Central memory CD8-positive, alpha-beta T cell (primary cell): Measurements from ENCODE around the gene WARS2.
A peak's percentile ranks its signal among the peaks of the same experiment; 100 is the strongest.
"Not testable (repeated sequence)": the region's sequence is repeated elsewhere in the genome, so short reads cannot be mapped to it uniquely, and the experiment has no call there.

ENCODE experiments used
- ATAC-seq: fragments of 150-1000 bp; cut with Tn5 transposase; replicated peaks from 2 replicates; pipeline ENCODE4 v1.10.0; 2022; ENCODE audit warnings: mild to moderate bottlenecking, moderate FRiP score, moderate number of reproducible peaks; ENCODE audit not compliant: poor library complexity, severe bottlenecking; ENCODE audit errors: extremely low read depth
- DNase-seq, 2 donors: peaks; one replicate each; pipeline ENCODE4 v3.0.0; 2021; ENCODE audit warnings: low spot score in 2 of 2
- H3K27ac Mint-ChIP-seq: one replicate; pipeline ENCODE4 v1.8.0; 2022; ENCODE audit warnings: low read depth, mild to moderate bottlenecking, moderate library complexity, mixed read lengths
- H3K27me3 Mint-ChIP-seq: one replicate; pipeline ENCODE4 v1.8.0; 2022; ENCODE audit warnings: mixed read lengths
- H3K36me3 Mint-ChIP-seq: one replicate; pipeline ENCODE4 v1.8.0; 2022; ENCODE audit warnings: mild to moderate bottlenecking, moderate library complexity, mixed read lengths; ENCODE audit not compliant: insufficient read depth
- H3K4me1 Mint-ChIP-seq: one replicate; pipeline ENCODE4 v1.8.0; 2022; ENCODE audit warnings: mixed read lengths
- H3K4me3 Mint-ChIP-seq: one replicate; pipeline ENCODE4 v1.8.0; 2022; ENCODE audit warnings: mild to moderate bottlenecking, moderate library complexity, mixed read lengths
- H3K9me3 Mint-ChIP-seq: one replicate; pipeline ENCODE4 v1.8.0; 2022; ENCODE audit warnings: mixed read lengths

WARS2 gene

DNA sequence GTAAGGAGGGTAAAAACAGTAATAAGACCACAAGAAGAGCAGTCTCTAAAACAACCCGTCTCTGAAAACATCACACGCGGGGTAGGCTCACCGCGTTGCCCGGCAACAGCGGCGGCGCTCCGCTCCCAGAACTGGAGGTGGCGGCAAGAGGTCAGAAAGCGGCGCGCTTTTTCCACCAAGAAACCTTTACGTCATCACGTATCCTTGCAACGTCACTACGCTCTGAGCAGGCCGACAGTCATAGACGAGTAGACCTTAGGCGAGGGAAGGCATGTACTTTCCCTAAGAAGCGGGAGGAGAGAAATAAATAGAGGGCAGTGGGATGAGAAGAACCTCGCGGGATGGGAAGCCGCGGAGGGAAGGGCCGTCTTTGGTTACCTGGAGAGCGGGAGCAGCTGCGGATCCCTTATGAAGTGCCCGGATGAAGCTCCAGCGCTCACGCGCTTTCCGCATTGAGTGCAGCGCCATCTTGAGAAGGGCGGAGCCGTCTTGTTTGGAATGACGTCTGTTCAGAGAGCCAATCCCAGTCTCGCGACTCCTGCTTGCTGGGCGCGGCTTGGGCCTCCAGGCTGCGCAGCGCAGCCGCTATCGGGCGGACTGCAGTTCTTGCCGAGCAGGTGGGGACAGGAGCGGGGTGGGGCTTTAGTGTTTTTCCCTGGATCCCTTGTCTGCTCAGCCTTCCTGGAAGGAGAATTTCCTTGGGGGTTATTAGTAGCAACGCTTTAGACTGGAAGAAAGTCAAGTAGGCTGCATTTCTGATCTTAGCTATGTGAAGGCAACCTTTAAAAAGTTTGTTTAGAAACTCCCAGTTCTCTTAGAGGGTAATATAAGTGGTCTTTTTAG, at the start of gene WARS2:
Gene WARS2 (minus strand): TSS at position 477 of the 843 bp plus-strand sequence. CDS start 9 bp downstream, at position 468.
- H3K36me3 Mint-ChIP-seq = peaks cover 7% of the 10 kb centered on the region
- H3K27ac Mint-ChIP-seq = no peak within 1 kb of the TSS
- H3K9me3 Mint-ChIP-seq = no peaks in the 10 kb centered on the region
- DNase-seq (peak; percentile 90 to 95), ATAC-seq (peak; percentile 79)
- H3K27me3 Mint-ChIP-seq = no peaks in the 10 kb centered on the region
- no peak within 1 kb of the TSS for H3K4me3 Mint-ChIP-seq
- H3K4me1 Mint-ChIP-seq = peaks cover 5% of the 10 kb centered on the region

DNA sequence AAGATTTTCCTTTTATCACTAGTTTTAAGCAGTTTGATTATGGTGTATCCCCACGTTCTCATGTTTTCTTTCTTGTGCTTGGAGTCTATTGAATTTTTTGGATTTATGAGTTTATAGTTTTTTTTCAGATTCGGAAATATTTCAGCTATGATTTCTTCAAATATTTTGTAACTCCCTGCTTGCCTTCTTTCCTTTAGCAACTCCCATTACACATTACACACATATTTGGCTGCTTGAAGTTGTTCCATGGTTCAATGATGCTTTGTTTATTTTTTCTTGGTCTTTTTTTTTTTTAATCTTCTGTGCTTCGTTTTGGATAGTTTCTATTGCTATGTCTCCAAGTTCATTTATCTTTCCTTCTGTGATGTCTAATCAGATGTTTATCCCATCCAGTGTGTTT, 48.5 kb upstream of the WARS2 start:
- peaks cover 3% of the 10 kb centered on the region for H3K36me3 Mint-ChIP-seq
- H3K27me3 Mint-ChIP-seq = no peaks in the 10 kb centered on the region
- H3K9me3 Mint-ChIP-seq = peaks cover 6% of the 10 kb centered on the region
- ATAC-seq = no peak
- H3K4me3 Mint-ChIP-seq = no peak overlapping the region
- DNase-seq = no peak
- no peaks in the 10 kb centered on the region for H3K4me1 Mint-ChIP-seq
- H3K27ac Mint-ChIP-seq = no peak overlapping the region

DNA sequence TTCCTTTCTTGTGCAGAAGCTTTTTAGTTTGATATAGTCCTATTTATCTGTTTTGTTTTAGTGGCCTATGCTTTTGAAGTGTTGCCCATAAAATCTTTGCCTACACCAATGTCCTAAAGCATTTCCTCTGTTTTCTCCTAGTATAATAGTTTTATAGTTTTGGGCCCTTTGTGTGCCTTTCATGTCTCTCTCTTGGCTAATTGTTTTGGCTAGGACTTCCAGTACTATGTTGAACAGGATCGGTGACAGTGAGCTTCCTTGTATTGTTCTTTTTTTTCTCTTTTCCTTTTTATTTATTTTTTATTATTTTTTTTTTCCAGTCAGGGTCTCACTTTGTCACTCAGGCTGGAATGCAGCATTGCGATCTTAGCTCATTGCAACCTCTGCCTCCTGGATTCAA, 47.0 kb upstream of the WARS2 start:
- Mint-ChIP-seq H3K4me3 (no peak overlapping the region), H3K27me3 (no peaks in the 10 kb centered on the region), H3K36me3 (peaks cover 3% of the 10 kb centered on the region), H3K4me1 (no peaks in the 10 kb centered on the region), H3K27ac (no peak overlapping the region), H3K9me3 (peaks cover 6% of the 10 kb centered on the region)
- ATAC-seq (no peak), DNase-seq (no peak)

DNA sequence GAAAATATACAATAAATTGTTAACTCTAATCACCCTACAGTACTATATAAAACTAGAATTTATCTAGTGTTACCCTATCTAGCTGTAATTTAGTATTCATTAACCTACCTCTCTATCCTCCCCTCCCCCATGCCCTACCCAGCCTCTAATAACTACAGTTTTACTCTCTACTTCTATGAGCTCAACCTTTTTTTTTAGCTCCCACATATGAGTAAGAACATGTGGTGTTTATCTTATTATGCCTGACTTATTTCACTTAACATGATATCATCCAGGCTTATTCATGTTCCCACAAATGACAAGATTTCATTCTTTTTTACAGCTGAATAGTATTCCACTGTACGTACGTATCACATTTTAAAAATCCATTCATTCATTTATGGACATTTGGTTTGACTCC, 46.0 kb upstream of the WARS2 start:
- Mint-ChIP-seq H3K27me3 (no peaks in the 10 kb centered on the region), H3K4me3 (no peak overlapping the region), H3K27ac (no peak overlapping the region), H3K4me1 (no peaks in the 10 kb centered on the region), H3K9me3 (peaks cover 6% of the 10 kb centered on the region), H3K36me3 (peaks cover 3% of the 10 kb centered on the region)
- ATAC-seq = no peak
- no peak for DNase-seq

DNA sequence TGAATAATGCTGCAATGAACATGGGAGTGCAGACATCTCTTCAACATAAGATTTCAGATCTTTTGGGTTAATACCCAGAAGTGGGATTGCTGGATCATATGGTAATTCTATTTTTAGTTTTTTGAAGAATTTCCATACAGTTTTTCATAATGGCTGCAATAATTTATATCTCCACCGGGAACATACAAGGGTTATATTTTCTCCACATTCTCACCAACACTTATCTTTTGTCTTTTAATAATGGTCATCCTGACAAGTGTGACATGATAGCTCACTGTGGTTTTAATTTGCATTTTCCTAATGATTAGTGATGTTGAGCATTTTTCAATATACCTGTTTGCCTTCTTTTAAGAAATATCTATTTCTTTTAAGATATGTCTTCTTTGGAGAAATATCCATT, 44.5 kb upstream of the WARS2 start:
- H3K27ac Mint-ChIP-seq = no peak overlapping the region

DNA sequence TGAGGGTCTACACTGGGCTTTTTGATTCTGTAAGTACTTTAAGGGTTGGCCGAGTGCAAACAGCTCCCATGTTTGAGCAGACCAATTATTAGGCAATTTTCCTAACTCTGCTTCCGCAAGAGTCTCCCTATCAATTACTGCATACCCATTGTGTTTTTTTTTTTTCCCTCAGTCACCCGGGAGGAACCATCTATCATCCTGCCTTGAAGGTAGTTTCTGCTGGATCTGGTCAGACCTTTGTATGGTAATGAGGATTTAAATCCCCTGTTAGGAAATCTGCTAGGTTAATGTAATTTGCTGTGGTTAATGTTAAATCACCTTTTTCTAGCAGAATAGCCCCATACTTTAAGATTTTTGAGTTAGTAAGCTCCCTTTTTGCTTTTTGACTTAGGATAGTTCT, 40.8 kb upstream of the WARS2 start:
- no peaks in the 10 kb centered on the region for H3K4me1 Mint-ChIP-seq
- H3K9me3 Mint-ChIP-seq = no peaks in the 10 kb centered on the region
- no peak for DNase-seq
- H3K36me3 Mint-ChIP-seq = no peaks in the 10 kb centered on the region
- H3K27me3 Mint-ChIP-seq = no peaks in the 10 kb centered on the region
- H3K4me3 Mint-ChIP-seq = no peak overlapping the region
- H3K27ac Mint-ChIP-seq = no peak overlapping the region
- ATAC-seq = no peak

More for the DNA sequence above, 44.5 kb upstream of the WARS2 start:
- no peak for ATAC-seq
- peaks cover 6% of the 10 kb centered on the region for H3K9me3 Mint-ChIP-seq
- no peaks in the 10 kb centered on the region for H3K4me1 Mint-ChIP-seq
- peaks cover 3% of the 10 kb centered on the region for H3K36me3 Mint-ChIP-seq
- H3K4me3 Mint-ChIP-seq = no peak overlapping the region
- H3K27me3 Mint-ChIP-seq = no peaks in the 10 kb centered on the region
- DNase-seq = no peak

DNA sequence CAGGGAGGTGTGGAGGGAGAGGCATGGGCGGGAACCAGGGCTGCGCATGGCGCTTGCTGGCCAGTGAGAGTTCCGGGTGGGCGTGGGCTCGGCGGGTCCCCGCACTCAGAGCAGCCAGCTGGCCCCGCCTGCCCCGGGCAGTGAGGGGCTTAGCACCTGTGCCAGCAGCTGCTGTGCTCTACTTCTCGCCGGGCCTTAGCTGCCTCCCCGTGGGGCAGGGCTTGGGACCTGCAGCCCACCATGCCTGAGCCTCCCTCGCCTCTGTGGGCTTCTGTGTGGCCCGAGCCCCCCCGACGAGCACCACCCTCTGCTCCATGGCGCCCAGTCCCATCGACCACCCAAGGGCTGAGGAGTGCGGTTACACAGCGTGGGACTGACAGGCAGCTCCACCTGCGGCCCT, 38.6 kb upstream of the WARS2 start:
- no peaks in the 10 kb centered on the region for H3K27me3 Mint-ChIP-seq
- H3K36me3 Mint-ChIP-seq = no peaks in the 10 kb centered on the region
- no peak for ATAC-seq
- no peak for DNase-seq
- H3K4me3 Mint-ChIP-seq = no peak overlapping the region
- H3K27ac Mint-ChIP-seq = no peak overlapping the region
- H3K9me3 Mint-ChIP-seq = no peaks in the 10 kb centered on the region
- no peaks in the 10 kb centered on the region for H3K4me1 Mint-ChIP-seq

DNA sequence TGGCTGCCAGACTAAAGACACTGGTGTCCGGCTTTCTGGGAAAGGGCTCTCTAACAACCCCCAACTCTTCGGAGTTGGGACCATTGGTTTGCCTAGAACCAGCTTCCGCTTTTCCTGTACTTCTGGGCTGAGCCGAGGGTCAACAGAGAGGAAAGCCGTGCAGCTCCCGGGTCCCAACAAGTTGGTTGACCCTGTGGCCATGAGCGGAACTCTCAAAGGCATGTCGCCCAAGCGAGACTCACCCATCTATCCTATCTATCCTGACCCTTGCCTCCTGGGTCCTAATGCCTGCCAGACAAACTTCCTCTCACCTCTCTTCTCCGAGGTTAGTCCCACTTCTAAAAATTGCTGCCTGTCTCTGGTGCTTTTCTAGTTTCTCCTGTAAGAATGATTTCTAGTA, 32.5 kb upstream of the WARS2 start:
- H3K27me3 Mint-ChIP-seq, ATAC-seq, H3K9me3 Mint-ChIP-seq, DNase-seq, H3K36me3 Mint-ChIP-seq, H3K4me3 Mint-ChIP-seq, H3K27ac Mint-ChIP-seq, H3K4me1 Mint-ChIP-seq: not testable (repeated sequence)

DNA sequence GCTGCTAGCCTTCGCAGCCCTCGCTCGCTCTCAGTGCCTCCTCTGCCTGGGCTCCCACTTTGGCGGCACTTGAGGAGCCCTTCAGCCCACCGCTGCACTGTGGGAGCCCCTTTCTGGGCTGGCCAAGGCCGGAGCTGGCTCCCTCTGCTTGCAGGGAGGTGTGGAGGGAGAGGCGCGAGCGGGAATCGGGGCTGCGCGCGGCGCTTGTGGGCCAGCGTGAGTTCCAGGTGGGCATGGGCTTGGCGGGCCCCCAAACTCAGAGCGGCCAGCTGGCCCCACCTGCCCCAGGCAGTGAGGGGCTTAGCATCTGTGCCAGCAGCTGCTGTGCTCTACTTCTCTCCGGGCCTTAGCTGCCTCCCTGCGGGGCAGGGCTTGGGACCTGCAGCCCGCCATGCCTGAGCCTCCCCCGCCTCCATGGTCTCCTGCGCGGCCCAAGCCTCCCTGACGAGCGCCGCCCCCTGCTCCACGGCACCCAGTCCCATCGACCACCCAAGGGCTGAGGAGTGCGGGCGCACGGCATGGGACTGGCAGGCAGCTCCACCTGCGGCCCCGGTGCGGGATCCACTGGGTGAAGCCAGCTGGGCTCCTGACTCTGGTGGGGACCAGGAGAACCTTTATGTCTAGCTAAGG, 31.0 kb upstream of the WARS2 start:
- H3K36me3 Mint-ChIP-seq, H3K4me3 Mint-ChIP-seq, H3K27ac Mint-ChIP-seq, H3K9me3 Mint-ChIP-seq, H3K27me3 Mint-ChIP-seq, H3K4me1 Mint-ChIP-seq, ATAC-seq, DNase-seq: not testable (repeated sequence)

DNA sequence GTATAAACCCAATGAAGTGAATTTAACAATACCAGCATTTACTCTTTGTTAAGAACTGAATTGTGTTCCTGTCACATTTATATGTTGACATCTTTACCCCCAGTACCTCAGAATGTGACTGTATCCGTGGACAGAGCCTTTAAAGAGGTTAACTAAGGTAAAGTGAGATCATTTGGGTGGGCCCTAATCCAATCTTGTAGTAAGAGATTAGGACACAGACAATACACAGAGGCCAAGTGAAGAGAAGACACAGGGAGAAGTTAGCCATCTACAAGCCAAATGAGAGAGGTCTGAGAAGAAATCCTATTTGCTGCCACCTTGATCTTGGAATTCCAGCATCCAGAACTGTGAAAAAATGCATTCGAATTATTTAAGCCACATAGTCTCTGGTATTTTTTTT, 22.9 kb upstream of the WARS2 start:
- no peaks in the 10 kb centered on the region for H3K27me3 Mint-ChIP-seq
- H3K4me3 Mint-ChIP-seq = no peak overlapping the region
- peaks cover 19% of the 10 kb centered on the region for H3K36me3 Mint-ChIP-seq
- DNase-seq (no peak), ATAC-seq (no peak)
- H3K27ac Mint-ChIP-seq = no peak overlapping the region
- H3K4me1 Mint-ChIP-seq = no peaks in the 10 kb centered on the region
- H3K9me3 Mint-ChIP-seq = no peaks in the 10 kb centered on the region

DNA sequence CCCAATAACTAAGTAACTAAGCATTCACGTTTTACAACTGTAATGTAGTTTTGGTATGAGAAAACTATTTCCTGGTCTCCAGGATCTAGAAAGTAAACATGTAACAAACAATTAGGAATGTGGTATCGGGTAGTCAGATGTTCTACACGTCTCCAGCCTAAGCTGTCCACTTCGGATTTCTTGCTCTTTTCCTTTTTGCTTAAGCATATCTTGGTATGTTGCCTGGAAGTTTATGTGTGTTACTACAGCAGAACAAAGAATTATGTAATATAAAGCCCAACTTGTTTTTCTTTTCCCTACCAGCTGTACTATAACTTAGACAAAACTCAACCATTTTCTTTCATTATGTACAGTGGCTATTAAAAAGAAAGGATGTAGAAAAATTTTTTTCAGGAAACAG, 20.4 kb upstream of the WARS2 start:
- Mint-ChIP-seq H3K4me3 (no peak overlapping the region), H3K36me3 (peaks cover 33% of the 10 kb centered on the region), H3K27me3 (no peaks in the 10 kb centered on the region), H3K9me3 (no peaks in the 10 kb centered on the region), H3K27ac (no peak overlapping the region), H3K4me1 (no peaks in the 10 kb centered on the region)
- ATAC-seq (no peak), DNase-seq (no peak)

DNA sequence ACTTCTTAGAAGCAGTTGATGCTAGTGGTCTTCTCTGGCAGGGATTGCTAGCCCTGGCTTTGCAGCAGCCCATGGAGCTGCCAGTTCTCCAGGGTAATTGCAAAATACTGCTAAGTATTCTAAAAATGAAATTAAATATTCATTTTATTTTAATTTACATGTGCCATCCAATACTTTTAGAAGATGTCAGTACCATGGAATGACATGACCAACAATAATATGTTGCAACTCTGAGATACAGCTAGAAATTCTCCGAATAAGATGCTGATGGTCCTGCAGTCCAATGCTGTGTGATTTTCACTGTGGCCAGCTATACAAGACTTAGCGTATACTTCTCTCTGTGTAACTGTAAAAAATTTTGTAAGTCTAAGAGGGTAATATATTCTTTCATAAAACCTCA, 20.0 kb upstream of the WARS2 start:
- DNase-seq (no peak), ATAC-seq (no peak)
- Mint-ChIP-seq H3K9me3 (no peaks in the 10 kb centered on the region), H3K4me1 (no peaks in the 10 kb centered on the region), H3K27ac (no peak overlapping the region), H3K36me3 (peaks cover 33% of the 10 kb centered on the region), H3K27me3 (no peaks in the 10 kb centered on the region), H3K4me3 (no peak overlapping the region)

DNA sequence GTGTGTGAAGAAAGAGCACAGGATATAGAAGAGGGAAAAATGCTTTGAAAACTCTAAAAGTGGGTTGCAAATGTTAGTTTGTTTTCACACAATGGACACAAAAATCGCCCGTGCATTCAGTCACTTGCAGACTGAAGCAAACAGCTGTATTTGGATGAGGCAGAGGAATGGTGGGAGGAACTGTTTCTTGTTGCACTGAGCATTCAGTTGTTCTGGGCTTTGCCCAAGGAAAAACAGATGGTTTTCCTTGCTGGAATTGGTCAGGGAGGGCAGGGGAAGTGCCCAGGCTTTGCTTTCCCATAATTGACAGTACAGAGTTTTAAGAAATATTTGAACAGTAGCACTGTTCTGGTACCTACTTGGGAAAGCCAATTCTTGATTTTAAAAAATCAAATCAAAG, 19.5 kb upstream of the WARS2 start:
- Mint-ChIP-seq H3K4me1 (peaks cover 3% of the 10 kb centered on the region), H3K27ac (no peak overlapping the region), H3K36me3 (peaks cover 32% of the 10 kb centered on the region), H3K27me3 (no peaks in the 10 kb centered on the region), H3K9me3 (no peaks in the 10 kb centered on the region), H3K4me3 (no peak overlapping the region)
- ATAC-seq (no peak), DNase-seq (no peak)
